ENCODE measurements around the gene C20orf141.
"Not testable (repeated sequence)": the region's sequence is repeated elsewhere in the genome, so short reads cannot be mapped to it uniquely, and the experiment has no call there.

C20orf141 gene

DNA sequence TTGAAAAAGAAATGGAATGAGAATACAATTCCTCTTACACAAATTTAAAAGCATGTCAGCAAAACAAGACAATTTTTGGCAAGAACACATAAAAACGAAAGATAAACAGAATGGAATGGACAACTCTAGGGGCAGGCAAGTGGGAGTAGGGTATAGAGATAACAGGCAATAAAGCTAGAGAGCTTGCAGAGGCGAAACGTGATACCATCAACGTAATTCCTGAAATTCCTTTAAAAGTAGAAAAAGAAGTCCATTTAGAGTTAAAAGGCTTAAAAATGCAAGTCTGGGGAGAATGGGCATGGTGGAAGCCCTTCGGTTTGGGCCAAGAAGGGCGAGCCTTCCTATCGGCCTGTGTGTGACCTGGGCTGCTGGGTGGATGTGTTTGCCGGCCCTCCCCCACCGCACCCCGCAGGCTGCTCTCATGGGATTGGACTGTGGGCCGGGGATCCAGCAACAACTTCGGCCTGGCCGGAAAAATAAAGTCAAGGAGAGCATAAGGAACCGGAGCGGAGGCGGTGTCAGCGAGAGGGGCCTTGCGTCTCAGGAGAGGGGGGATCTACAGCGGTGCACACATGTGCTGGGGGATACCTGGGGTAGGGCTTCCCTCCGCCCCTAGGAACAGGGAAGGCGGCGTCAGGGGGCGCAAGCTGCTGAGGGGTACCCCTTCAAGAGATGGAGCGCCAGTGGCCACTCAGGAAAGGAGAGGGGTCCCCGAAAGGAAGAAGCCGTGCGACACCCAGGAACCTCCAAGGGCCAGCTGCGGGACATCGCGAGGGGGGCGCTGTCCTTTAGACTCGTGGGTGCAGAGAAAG is 5.5 kb downstream of the C20orf141 start:
- DNase-seq (ENCODE audit: low read depth in 2 of 3, low spot score in 1 of 3) = no peak

DNA sequence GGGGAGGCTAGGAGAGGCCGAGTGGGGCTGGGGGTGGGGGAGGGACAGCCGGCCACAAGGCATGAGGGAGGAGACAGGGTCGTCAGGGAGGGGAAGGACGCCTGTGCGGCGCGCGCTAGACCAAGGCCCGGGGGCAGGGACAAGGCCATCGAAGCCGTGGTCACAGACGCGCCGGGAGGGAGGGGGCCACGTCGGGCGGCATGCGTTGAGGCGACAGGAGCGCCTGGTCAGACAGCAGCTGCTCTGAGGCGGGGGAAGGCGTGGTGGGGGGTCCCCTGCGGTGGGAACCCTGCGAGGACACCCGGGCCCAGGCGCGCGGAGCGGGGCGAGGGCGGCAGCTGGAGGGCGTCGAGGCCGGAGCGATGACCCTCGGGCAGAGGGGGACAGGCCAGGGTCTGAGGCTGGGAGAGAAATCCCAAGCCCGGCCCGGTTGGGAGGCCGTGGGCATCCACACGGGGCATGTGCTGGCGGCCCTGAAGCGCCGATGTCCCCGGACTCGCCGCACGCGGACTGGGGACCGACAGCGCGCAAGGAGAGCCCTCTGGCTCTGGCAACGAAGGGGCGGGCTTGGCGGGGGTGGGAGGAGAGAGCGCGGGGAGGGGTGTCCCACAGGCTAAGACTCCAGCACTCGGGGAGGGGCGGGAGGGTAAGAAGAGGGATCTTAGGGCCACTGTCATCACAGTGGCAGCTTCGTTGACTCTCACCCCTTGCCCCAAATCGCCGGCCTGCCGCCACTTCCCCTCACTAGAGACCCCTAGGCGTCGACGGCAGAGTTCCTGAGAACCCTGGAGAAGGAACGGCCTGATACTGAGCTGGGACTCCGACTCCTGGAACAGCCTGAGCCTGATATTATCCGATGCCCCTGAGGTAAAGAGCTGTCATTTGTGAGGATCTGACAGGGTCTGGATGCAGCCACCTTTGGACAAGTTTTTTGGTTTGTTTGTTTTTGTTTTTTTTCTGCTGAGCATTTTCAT is 6.4 kb downstream of the C20orf141 start:
- DNase-seq (ENCODE audit: low read depth in 2 of 3, low spot score in 1 of 3) = no peak

DNA sequence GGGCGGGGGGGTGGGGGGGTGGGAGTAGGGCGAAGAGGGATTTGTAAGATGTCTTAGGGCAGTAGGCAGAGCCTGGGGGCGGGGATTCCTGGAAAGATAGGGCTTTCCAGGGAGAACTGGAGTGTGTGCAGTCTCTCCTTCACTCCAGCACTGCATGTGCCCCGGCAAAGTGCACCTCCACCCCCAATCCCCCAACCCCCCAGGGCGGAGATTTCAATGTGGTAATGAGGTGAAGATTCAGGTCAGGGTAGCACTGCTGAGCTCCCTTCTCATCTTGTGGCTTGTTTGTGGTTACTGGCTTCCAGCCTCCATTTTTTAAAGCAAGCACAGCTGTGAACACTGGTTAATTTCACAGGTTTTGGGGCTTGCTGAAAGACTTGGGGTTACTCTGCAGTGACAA is 7.3 kb downstream of the C20orf141 start:
- peak in 1 of 3 donors; percentile 17 for DNase-seq (ENCODE audit: low read depth in 2 of 3, low spot score in 1 of 3)

DNA sequence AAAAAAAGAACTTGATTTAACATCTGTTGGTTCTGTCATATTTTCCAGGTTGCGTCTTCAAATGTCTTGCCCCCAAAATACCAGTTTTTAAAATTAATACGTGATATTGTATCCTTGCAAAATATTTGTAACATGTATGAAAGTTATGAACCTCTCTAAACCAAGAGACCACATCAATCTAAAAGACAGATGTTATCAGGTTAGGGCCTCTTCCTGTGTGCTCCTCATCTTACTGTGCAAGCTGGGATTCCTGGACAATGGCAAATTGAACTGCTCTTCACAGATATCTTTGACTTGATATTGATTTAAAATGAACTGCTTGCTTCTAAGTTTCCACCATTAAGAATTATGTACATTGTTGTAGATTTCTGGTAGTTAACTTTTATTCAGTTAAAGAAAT is 11.0 kb downstream of the C20orf141 start:
- no peak for DNase-seq (ENCODE audit: low read depth in 2 of 3, low spot score in 1 of 3)

DNA sequence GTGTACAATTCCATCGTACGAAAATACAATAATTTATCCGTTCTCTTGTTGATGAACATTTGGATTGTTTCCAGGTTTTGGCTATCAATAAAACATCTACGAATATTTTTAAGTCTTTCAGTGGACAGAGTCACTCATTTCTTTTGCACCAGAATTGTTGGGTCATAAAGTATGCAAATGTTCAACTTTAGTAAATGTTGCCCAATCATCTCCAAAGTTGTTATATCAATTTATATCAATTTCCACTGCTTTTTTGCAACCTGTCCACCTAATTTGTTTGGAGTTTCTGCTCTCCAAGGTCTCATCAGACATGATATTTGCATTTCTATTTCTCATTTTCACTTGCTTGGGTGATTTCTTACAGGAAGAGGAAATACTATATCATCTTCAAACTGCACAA is 11.9 kb downstream of the C20orf141 start:
- no peak for DNase-seq (ENCODE audit: low read depth in 2 of 3, low spot score in 1 of 3)

DNA sequence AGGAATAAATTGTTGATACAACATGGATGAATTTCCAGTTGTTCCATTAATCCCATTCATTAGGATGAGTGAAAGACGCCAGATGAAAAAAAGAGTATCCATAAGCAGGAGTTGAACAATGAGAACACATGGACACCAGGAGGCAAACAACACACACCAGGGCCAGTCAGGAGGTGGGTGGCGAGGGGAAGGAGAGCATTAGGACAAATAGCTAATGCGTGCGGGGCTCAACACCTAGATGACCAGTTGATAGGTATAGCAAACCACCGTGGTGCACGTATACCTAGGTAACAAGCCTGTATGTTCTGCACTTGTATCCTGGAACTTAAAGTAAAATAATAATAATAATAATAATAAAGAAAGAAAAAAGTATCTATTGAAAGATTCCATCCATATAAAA is 14.6 kb downstream of the C20orf141 start:
- no peak for DNase-seq (ENCODE audit: low read depth in 2 of 3, low spot score in 1 of 3)

DNA sequence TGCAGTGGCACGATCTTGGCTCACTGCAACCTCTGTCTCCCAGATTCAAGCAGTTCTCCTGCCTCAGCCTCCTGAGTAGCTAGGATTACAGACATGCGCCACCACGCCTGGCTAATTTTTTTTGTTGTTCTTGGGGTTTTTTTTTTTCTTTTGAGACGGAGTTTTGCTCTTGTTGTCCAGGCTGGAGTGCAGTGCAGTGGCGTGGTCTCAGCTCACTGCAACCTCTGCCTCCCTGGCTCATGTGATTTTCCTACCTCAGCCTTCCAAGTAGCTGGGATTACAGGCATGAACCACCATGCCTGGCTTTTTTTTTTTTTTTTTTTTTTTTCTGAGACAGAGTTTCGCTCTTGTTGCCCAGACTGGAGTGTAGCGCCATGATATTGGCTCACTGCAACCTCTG is 16.4 kb downstream of the C20orf141 start:
- DNase-seq (ENCODE audit: low read depth in 2 of 3, low spot score in 1 of 3) = not testable (repeated sequence)

DNA sequence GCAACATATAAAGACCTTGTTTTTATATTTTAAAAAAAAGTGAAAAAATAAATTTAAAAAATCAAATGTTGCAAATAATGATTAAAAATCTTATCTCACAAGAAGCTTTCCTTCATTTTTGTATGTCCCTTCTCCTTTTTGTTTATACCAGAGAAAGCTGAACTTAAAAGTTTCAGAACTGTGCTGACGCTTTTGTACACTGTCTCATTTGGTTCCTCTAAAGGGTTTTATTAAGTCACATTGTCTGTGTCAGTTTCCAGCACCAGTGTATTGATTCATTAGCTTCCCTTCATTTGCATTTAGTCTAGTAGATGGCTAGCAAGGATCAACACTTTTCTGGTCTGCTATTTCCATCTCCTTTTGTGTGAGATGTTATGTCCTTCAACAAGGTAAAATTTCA is 19.0 kb downstream of the C20orf141 start:
- no peak for DNase-seq (ENCODE audit: low read depth in 2 of 3, low spot score in 1 of 3)

DNA sequence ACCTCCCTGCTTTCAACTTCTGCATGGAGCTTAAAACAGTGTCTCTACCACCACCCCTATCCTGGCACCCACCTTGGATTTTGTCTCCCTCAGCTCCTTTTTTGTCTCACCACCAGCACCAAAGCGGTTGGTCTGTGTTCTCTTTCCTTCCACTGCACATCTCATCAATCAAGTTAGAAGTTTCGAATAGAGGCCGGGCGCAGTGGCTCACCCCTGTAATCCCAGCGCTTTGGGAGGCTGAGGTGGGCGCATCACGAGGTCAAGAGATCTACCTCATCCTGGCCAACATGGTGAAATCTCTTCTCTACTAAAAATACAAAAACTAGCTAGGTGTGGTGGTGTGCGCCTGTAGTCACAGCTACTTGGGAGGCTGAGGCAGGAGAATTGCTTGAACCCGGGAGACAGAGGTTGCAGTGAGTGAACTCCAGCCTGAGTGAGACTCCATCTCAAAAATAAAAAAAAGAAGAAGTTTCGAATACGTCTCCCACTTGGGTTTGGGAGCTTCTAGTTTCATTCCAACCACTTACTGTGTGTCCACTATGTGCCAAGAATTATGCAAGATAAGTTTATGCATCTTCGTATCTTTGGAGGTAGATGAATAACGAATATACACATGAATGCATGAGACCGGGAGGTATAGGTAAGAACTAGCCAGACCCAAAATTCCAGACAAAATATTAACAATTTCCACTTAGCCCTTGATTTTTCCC is 19.8 kb downstream of the C20orf141 start:
- DNase-seq (ENCODE audit: low read depth in 2 of 3, low spot score in 1 of 3) = no peak

DNA sequence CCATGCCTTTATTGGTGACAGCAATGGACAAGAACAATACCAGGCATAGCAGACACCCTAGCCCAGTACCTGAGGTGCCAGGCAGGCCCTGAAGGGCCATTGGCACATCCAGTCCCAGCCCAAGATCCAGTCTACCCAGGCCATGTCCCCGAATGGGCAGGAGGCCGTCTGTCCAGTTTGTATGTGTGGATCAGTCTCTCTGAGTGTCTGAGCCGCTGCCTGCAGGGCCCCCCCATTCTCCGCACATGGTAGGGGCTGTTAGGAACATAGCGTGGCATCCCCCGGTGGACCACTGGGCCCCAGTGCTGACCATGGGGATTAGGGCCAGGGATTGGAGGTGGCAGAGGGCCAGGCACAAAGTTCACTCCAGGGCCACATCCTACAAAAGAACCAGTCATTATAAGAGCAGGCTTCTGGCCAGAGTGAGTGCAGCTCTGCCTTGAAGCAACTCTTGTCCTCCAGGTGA is 20.6 kb downstream of the C20orf141 start:
- DNase-seq (ENCODE audit: low read depth in 2 of 3, low spot score in 1 of 3) = no peak

DNA sequence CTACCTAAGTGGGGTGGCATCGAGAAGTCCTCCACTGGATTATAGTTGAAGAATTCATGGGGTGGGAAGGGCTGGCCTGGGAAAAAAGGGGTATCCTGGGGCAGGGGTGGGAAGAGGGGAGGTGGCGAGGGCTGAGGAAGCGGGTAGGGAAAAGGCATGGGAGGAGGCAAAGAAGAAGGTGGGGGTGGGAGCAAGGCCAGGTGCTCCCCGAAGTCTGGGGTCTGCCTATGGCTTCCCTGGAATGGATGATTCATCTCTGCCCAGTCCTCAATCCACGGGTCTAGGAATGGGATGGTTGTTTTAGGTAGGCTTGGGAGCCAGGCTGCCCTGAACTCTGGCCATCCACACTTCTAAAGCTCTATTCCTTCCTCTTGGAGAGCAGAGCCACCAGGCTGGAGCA is 21.2 kb downstream of the C20orf141 start:
- DNase-seq (ENCODE audit: low read depth in 2 of 3, low spot score in 1 of 3) = no peak

DNA sequence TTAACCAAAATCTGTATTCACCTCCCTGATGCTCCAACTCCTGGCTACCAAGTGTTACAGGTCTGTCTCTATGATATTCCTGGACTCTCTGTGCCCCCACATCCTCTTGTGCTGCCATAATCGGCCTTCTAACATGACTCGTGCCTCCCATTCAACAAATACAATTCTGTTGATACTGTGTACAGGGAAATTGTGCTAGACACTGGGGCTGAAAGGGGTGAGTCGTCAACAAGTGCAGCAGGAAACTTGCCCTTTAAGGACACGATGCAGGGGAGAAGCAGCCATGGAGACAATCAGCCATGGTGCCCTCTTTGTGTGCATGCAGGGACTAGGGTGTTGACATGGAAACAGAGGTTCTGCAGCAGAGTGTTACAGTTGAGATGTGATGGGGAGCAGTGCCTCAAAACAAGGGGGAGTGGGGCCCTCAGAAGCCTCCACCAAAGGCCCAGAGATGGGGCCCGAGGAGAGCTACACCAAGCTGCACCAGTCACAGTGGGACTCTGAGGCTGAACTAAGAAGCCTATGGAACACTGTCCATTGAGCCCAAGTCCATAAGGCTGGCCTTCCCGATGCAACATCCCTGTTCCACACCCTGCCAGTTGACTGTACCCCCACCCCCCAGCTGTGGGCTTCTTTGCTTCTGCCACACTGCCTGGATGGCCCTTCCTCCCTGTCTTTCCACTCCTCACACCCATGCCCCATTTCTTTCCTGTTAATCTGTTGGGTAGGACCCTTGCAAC is 22.6 kb downstream of the C20orf141 start:
- DNase-seq (ENCODE audit: low read depth in 2 of 3, low spot score in 1 of 3) = no peak

DNA sequence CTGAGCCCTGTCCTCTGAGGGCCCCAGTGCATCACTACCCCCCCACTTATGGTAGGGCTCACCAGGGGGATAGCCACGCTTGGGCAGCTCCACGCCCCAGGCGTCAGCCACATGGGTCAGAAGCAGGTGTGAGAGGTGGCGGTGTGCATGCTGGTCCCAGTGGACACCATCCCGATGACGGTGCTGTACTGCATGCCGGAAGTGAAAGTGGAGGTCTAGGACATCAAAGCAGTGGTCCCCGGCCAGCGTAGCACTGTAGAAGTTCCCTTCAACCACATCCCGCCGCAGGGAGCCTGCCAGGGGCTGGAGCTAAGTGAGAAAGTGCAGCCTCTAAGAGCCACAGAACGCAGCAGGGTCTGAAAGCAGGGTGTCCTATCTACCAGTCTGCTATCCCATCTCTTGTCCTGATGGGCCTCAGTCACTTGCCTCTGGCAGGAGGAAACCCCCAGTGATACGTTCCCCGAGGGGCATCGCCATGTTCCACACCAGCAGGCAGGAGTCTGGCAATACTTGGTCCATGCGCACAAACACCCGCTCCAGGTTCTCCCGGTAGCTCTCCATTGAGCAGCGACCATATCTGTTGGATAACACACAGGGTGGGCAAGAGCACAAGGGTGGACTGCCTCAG is 23.5 kb downstream of the C20orf141 start:
- DNase-seq (ENCODE audit: low read depth in 2 of 3, low spot score in 1 of 3) = no peak

DNA sequence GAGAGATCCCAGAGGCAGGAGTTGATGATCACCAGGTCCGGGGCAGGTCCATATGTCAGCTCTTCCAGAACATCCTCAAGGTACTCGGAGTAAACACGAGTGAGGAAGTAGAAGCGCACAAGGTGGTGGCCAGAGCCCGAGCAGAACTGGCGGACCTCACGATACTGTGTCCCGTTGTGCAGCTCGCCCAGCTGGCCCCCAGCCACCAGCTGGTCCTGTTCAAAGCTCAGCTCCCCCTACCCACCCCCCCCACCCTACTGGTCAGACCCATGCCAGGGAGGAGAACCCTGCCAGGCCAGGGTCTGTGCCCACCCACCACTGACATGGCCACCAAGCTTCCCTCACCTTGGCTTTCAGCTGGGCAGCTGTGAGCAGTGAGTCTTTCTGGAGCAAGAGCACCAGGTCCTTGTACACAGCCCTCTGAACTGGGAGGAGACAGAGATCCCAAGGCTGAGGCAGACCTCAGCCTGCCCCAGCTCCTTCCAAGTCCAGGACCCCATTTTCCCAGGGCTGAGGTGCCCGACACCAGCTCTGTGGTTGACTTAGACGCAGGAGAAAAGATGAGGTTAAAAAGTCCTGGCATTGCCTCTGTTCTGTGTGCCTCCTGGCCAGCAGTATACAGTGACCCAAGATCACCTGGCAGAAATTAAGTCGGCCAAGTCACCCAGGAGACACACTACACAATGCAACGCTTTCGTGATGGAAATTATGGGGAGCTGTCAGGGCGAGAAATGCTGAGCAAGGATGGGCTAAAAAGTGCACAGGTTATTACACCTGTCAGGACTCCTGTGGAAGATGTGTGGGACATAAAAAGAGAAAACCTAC is 24.3 kb downstream of the C20orf141 start:
- DNase-seq (ENCODE audit: low read depth in 2 of 3, low spot score in 1 of 3) = no peak

DNA sequence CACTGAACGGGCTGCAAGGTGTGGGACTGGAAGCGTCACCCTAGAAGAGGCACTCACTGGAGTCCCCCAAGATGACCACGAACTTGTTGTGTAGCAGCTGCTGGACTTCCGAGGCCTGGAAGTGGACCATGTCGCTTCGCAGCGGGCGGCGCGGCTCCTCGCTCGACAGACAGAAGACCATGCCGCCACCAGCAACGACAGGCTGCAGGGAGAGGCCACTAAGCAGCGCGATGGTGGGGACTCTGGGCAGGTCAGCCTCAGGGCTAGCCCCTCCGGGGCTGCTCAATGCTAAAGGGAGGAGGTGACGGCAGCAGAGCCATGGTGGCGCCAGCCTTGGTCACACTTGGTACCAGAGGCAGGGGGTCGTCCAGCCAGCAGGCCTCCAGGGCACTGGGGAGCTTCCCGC is 24.9 kb downstream of the C20orf141 start:
- no peak for DNase-seq (ENCODE audit: low read depth in 2 of 3, low spot score in 1 of 3)

DNA sequence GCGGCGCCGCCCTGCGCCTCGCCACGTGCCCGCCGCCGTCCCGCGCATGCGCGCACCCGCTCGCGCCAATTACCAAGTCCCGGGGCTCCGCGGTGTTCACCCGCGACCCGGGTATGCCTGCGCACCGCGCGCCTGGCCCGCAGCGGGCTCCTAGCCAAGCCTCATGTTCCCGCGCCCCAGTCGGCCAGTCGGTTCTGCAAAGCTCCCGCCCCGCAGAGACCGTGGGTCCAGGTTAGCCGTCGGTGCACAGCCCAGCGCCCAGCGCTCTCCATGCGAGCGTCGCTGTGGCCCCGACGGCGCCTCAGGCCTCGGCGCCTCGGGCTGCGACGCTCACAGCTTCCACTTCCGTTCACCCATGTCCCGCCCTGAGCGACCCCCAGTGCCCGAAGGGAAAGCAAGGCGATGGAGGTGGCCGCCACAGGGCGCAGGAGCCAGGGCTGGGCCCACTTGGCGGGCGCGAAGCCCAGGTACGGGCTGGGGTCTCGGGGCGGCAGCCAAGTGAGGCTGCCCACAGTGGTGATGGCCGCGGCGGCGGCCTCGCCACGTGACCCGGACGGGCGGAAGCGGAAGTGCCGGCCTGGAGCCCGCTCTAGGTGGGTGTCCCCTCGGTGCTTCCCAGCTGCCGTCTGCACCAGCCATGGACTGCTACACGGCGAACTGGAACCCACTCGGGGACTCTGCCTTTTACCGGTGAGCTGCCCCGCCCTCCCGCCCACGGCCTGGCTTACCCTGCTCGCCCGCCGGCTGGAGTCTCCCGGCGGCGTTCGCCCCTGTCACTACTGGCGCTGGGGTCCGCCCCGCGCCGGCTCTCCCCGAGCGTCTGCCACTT is 25.6 kb downstream of the C20orf141 start, which contains the start of the genes PCED1A and VPS16:
PCED1A (minus strand) TSS at position 518 of the 829 bp plus-strand sequence. CDS start 743 bp downstream, outside the sequence.
VPS16 (plus strand) TSS at position 608 of the 829 bp plus-strand sequence; CDS start at position 638, 30 bp downstream.
- DNase-seq (ENCODE audit: low read depth in 2 of 3, low spot score in 1 of 3) = peak; percentile 81 to 87 (median 83)

DNA sequence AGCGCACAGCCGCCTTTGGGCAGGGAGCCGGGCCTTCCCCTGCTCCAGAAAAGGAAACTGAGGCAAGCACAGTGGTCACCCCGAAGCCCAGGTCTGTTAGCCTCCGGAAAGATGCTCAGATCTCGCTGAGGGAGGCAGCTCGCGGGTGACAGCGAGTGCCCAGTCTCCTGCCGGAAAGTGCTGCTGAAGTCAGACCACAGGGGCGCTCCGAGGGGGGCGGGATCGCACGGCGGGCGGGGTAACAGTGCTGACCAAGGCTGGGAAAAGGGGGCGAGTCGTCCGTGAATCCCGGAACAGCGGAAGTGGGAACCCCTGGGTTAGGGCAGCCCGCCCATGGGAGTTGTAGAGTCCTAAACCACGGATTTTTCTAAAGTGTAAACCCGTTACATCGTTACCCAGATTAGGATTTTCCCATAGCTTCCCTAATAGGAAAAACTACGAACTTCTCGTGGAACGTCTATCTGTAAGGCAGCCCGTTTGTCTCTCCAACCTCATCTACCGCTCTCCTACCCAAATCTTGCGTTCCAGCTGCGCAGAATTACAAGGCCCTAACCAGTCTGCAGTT is 26.3 kb downstream of the C20orf141 start:
- peak in 1 of 3 donors; percentile 23 for DNase-seq (ENCODE audit: low read depth in 2 of 3, low spot score in 1 of 3)

DNA sequence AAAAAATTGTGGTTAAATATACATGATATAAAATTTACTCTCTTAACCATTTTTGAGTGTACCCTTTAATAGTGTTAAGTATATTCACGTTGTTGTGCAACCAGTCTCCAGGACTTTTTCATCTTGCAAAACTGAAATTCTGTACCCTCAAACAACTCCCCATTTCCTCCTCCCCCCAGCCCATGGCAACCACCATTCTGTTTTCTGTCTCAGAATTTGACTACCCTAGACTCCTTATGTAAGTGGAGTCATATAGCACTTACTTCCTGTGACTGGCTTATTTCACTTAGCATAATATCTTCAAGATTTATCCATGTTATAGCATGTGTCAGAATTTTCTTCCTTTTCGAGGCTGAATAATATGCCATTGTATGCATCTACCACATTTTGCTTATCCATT is 30.8 kb downstream of the C20orf141 start:
- no peak for DNase-seq (ENCODE audit: low read depth in 2 of 3, low spot score in 1 of 3)
